ENCODE measurements around the gene CD209.

- no peak for TF ChIP-seq POLR2A (IDR thresholded peaks at IDR 0.05; ENCODE audit: low read depth, low read length)
- no peak for TF ChIP-seq CTCF (IDR thresholded peaks at IDR 0.05; ENCODE audit: extremely low read depth in 1 of 2, insufficient read depth in 1 of 2, low read depth in 1 of 2, low read length in 2 of 2)
- TF ChIP-seq JUN (IDR thresholded peaks at IDR 0.05; ENCODE audit: borderline replicate concordance, insufficient read depth, insufficient read length, low read depth) = no peak
- no peak for TF ChIP-seq MAX (IDR thresholded peaks at IDR 0.05; ENCODE audit: insufficient read depth, insufficient read length)
- no peak for TF ChIP-seq EZH2 (IDR thresholded peaks at IDR 0.05; ENCODE audit: borderline replicate concordance, low read depth, low read length, severe bottlenecking)
- TF ChIP-seq POLR2AphosphoS5 (IDR thresholded peaks at IDR 0.05; ENCODE audit: insufficient read depth, low read depth, low read length) = no peak
- no peak for TF ChIP-seq MYC (IDR thresholded peaks at IDR 0.05; ENCODE audit: low read depth, low read length)
- no peak for TF ChIP-seq GATA2 (IDR thresholded peaks at IDR 0.05; ENCODE audit: insufficient read depth, insufficient read length, low read depth, low read length)
- TF ChIP-seq FOS (IDR thresholded peaks at IDR 0.05; ENCODE audit: borderline replicate concordance, insufficient read depth, low read length) = no peak
These were observed 25.1 kb downstream of the CD209 start for GRCh38 chr19:7722231-7722651.

All from endothelial cell of umbilical vein (primary cell).